GM18868 (cell line): ENCODE data around the gene ONECUT1.

ENCODE experiments used
- ATAC-seq: cut with Tn5 transposase; IDR thresholded peaks from one replicate; pipeline ENCODE4 v1.9.1; 2021; ENCODE audit warnings: mild to moderate bottlenecking, moderate library complexity; ENCODE audit not compliant: unreplicated experiment

Gene ONECUT1

GRCh38 chr15:52734329-52734728 lies 55.8 kb downstream of the ONECUT1 start:
- no peak for ATAC-seq

GRCh38 chr15:52733696-52734255 lies 56.4 kb downstream of the ONECUT1 start:
- ATAC-seq: no peak

- no peak for ATAC-seq
Measured at GRCh38 chr15:52733088-52733487, 57.0 kb downstream of the ONECUT1 start.

GRCh38 chr15:52732551-52732950 lies 57.6 kb downstream of the ONECUT1 start:
- ATAC-seq: no peak

- ATAC-seq: no peak
Measured at GRCh38 chr15:52731732-52732470, 58.2 kb downstream of the ONECUT1 start.

GRCh38 chr15:52731004-52731403 lies 59.1 kb downstream of the ONECUT1 start:
- no peak for ATAC-seq

GRCh38 chr15:52730594-52730993 lies 59.5 kb downstream of the ONECUT1 start:
- no peak for ATAC-seq

GRCh38 chr15:52730173-52730572 lies 60.0 kb downstream of the ONECUT1 start:
- ATAC-seq: peak; percentile 73

GRCh38 chr15:52728899-52729298 lies 61.2 kb downstream of the ONECUT1 start:
- no peak for ATAC-seq

- no peak for ATAC-seq
Measured at GRCh38 chr15:52727815-52728214, 62.3 kb downstream of the ONECUT1 start.

- no peak for ATAC-seq
Measured at GRCh38 chr15:52726195-52726594, 63.9 kb downstream of the ONECUT1 start.

GRCh38 chr15:52718551-52718950 lies 71.6 kb downstream of the ONECUT1 start:
- ATAC-seq: no peak

GRCh38 chr15:52717924-52718323 lies 72.2 kb downstream of the ONECUT1 start:
- ATAC-seq: no peak

- no peak for ATAC-seq
Measured at GRCh38 chr15:52717481-52717880, 72.7 kb downstream of the ONECUT1 start.

- ATAC-seq: no peak
Measured at GRCh38 chr15:52716536-52716935, 73.6 kb downstream of the ONECUT1 start.

GRCh38 chr15:52715411-52715810 lies 74.7 kb downstream of the ONECUT1 start:
- no peak for ATAC-seq

- ATAC-seq: no peak
Measured at GRCh38 chr15:52714968-52715367, 75.2 kb downstream of the ONECUT1 start.

- ATAC-seq: no peak
Measured at GRCh38 chr15:52710708-52711389, 79.3 kb downstream of the ONECUT1 start.

GRCh38 chr15:52710050-52710707 lies 80.0 kb downstream of the ONECUT1 start:
- ATAC-seq: peak; percentile 55

- peak; percentile 87 for ATAC-seq
Measured at GRCh38 chr15:52709187-52709981, 80.8 kb downstream of the ONECUT1 start.
